ENCODE data around the gene PODNL1.

- TF ChIP-seq CTCF (IDR thresholded peaks at IDR 0.05; ENCODE audit: borderline replicate concordance, extremely low read depth, low read length, poor library complexity, severe bottlenecking) (no peak), EZH2 (IDR thresholded peaks at IDR 0.05; ENCODE audit: borderline replicate concordance, low read depth, low read length, severe bottlenecking) (no peak)
These were observed 38.2 kb downstream of the PODNL1 start for GRCh38 chr19:13899912-13900584.

Data from DND-41 (cell line).